Neural cell (in vitro differentiated cells): ENCODE results near the gene CDH4.

Experiments used
- POLR2AphosphoS5 ChIP-seq: IDR thresholded peaks from 2 replicates; pipeline ENCODE4 v1.6.1; 2012
- SMC3 ChIP-seq: fragments of 450-650 bp; conservative IDR thresholded peaks from 2 replicates; pipeline ENCODE4 v1.6.1; 2014; ENCODE audit warnings: antibody characterized with exemption, mild to moderate bottlenecking, moderate library complexity; ENCODE audit not compliant: poor library complexity
- TAF1 ChIP-seq: IDR thresholded peaks from 2 replicates; pipeline ENCODE4 v1.6.1; 2012; ENCODE audit warnings: low read depth
- TF ChIP-seq, protein P1 (sequence below): fragments of 450-650 bp; IDR thresholded peaks from 2 replicates; pipeline ENCODE4 v1.5.1; 2014; ENCODE audit warnings: antibody characterized with exemption, mild to moderate bottlenecking, moderate library complexity; ENCODE audit not compliant: poor library complexity, severe bottlenecking
- TF ChIP-seq, protein P2 (sequence below): IDR thresholded peaks from 2 replicates; pipeline ENCODE4 v1.6.1; 2012; ENCODE audit warnings: borderline replicate concordance

DNA sequence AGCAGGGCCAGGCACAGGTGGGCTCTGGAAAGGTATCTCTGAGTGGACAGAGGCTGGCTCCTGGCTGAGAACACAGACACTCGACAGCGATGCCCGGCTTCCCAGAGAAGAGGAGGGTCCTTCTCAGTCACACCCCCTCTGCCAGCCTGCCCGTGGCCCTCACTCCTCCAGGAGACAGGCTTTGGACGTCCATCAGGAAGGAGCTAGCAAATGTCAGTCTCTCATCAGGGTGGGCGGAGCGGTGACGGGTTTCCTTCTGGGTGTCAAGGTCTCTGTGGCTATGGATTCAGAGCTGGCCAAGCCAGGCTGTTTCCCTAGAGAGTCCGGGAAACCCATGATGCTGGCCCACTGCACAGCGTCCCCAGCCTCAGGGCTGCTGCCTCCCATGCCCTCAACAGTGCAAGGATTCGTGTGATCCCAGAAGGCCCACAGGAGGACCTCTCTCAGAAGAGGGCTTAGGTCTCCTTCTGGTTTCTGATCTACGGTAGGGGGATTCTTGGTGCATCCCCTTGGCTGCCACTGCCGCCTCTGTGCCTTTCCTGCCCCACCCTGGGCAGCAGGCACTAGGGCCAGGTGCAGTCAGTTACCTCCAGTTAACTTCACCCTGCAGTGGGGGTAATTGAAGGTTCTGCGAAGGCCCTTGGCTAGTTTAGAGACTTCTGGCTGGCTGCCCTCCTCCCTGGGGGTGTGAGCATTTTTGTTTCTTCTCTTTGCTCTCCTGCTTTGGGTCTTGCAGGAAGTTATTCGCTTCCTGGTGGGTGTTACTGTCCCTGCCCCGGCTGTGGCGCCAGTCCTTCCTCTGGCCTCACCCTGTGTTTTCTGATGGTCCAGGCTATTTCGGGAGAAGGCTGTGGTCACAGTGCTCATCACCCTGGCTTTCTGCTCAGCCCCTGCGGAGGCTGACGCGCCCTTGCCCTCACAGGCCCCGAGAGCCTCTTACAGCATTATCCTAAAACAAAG, 80.2 kb downstream of the CDH4 start:
- TF ChIP-seq POLR2AphosphoS5 (no peak), SMC3 (no peak), TAF1 (no peak)
- TF ChIP-seq, protein P1, sequence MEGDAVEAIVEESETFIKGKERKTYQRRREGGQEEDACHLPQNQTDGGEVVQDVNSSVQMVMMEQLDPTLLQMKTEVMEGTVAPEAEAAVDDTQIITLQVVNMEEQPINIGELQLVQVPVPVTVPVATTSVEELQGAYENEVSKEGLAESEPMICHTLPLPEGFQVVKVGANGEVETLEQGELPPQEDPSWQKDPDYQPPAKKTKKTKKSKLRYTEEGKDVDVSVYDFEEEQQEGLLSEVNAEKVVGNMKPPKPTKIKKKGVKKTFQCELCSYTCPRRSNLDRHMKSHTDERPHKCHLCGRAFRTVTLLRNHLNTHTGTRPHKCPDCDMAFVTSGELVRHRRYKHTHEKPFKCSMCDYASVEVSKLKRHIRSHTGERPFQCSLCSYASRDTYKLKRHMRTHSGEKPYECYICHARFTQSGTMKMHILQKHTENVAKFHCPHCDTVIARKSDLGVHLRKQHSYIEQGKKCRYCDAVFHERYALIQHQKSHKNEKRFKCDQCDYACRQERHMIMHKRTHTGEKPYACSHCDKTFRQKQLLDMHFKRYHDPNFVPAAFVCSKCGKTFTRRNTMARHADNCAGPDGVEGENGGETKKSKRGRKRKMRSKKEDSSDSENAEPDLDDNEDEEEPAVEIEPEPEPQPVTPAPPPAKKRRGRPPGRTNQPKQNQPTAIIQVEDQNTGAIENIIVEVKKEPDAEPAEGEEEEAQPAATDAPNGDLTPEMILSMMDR = no peak
- TF ChIP-seq, protein P2, sequence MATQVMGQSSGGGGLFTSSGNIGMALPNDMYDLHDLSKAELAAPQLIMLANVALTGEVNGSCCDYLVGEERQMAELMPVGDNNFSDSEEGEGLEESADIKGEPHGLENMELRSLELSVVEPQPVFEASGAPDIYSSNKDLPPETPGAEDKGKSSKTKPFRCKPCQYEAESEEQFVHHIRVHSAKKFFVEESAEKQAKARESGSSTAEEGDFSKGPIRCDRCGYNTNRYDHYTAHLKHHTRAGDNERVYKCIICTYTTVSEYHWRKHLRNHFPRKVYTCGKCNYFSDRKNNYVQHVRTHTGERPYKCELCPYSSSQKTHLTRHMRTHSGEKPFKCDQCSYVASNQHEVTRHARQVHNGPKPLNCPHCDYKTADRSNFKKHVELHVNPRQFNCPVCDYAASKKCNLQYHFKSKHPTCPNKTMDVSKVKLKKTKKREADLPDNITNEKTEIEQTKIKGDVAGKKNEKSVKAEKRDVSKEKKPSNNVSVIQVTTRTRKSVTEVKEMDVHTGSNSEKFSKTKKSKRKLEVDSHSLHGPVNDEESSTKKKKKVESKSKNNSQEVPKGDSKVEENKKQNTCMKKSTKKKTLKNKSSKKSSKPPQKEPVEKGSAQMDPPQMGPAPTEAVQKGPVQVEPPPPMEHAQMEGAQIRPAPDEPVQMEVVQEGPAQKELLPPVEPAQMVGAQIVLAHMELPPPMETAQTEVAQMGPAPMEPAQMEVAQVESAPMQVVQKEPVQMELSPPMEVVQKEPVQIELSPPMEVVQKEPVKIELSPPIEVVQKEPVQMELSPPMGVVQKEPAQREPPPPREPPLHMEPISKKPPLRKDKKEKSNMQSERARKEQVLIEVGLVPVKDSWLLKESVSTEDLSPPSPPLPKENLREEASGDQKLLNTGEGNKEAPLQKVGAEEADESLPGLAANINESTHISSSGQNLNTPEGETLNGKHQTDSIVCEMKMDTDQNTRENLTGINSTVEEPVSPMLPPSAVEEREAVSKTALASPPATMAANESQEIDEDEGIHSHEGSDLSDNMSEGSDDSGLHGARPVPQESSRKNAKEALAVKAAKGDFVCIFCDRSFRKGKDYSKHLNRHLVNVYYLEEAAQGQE = no peak
